ENCODE results near the gene C1orf115. TPM values are rescaled to one million over a fixed set of nuclear protein-coding genes. Genes with fewer than 3 reads are reported as not detected.

The C1orf115 gene
- total and polyA plus RNA-seq, 4 donors, result 29.6 to 56.6 (median 40.5) TPM

DNA sequence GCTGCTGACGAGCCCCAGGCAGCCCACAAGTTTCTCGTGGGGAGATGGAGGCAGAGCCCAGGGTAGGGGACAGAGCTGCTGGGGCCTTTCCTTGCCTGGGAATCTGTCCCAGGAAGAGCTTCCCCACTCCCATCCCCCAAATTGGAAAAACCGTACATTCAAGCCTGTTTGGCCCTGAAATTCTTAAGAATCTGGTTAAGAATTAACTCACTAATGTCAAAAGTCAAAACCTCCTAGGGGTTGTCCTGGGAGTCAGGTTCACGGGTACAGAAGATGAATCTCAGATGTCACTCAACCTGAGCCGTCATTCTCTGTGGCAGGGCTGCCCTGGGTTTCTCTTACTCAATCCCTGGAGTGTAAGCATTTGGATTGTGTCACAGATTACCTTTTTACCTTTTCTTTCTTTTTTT lies 8.4 kb downstream of the C1orf115 start:
- H3K27ac ChIP-seq (ENCODE audit: low read depth in 1 of 2, low read length in 2 of 2), result peak overlapping the region; percentile 59 to 69
- no peaks in the 10 kb centered on the region for H3K27me3 ChIP-seq (ENCODE audit: control insufficient read depth in 4 of 4, insufficient read depth in 4 of 4, low read length in 3 of 4)
- 39% methylated on average over 5 of the region's 5 CpGs for WGBS
- no peaks in the 10 kb centered on the region for H3K9me3 ChIP-seq (ENCODE audit: control insufficient read depth in 4 of 4, low read length in 3 of 4)
- peaks cover 3 to 34% (median 26%) of the 10 kb centered on the region in 4 donors for H3K4me1 ChIP-seq (ENCODE audit: control insufficient read depth in 4 of 4, insufficient read depth in 4 of 4, low read length in 3 of 4)
- H3K36me3 ChIP-seq (ENCODE audit: control insufficient read depth in 4 of 4, insufficient read depth in 3 of 4, low read depth in 1 of 4, low read length in 3 of 4), result peaks cover 0 to 20% (median 8%) of the 10 kb centered on the region in 4 donors
- no peak for DNase-seq (ENCODE audit: low spot score)
- no peak overlapping the region for H3K4me3 ChIP-seq (ENCODE audit: low read depth in 1 of 3, low read length in 3 of 3)
- peak; percentile 48 to 58 for TF ChIP-seq RXRA (IDR thresholded peaks at IDR 0.05)
- no peak for TF ChIP-seq EGR1 (IDR thresholded peaks at IDR 0.05; ENCODE audit: low read depth in 2 of 2)
- no peak for TF ChIP-seq HNF4G (IDR thresholded peaks at IDR 0.05)
- TF ChIP-seq YY1 (IDR thresholded peaks at IDR 0.05), result no peak
- no peak for TF ChIP-seq NR2F2 (IDR thresholded peaks at IDR 0.05)
- TF ChIP-seq JUND (IDR thresholded peaks at IDR 0.05), result peak in 1 of 2 donors; percentile 13
- no peak for TF ChIP-seq RAD21 (IDR thresholded peaks at IDR 0.05)
- TF ChIP-seq HNF4A (conservative IDR thresholded peaks at IDR 0.05), result peak; percentile 30 to 63
- no peak for TF ChIP-seq SP1 (IDR thresholded peaks at IDR 0.05)
- TF ChIP-seq ZBTB33 (IDR thresholded peaks at IDR 0.05), result no peak
- TF ChIP-seq TAF1 (conservative IDR thresholded peaks at IDR 0.05), result no peak
- TF ChIP-seq REST (IDR thresholded peaks at IDR 0.05), result no peak
- TF ChIP-seq FOXA1 (IDR thresholded peaks at IDR 0.05), result no peak
- TF ChIP-seq, protein P1, sequence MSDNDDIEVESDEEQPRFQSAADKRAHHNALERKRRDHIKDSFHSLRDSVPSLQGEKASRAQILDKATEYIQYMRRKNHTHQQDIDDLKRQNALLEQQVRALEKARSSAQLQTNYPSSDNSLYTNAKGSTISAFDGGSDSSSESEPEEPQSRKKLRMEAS (IDR thresholded peaks at IDR 0.05), result no peak
- no peak for TF ChIP-seq FOXA2 (IDR thresholded peaks at IDR 0.05)
- TF ChIP-seq, protein P2, sequence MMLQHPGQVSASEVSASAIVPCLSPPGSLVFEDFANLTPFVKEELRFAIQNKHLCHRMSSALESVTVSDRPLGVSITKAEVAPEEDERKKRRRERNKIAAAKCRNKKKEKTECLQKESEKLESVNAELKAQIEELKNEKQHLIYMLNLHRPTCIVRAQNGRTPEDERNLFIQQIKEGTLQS (IDR thresholded peaks at IDR 0.05), result no peak
- TF ChIP-seq, protein P3, sequence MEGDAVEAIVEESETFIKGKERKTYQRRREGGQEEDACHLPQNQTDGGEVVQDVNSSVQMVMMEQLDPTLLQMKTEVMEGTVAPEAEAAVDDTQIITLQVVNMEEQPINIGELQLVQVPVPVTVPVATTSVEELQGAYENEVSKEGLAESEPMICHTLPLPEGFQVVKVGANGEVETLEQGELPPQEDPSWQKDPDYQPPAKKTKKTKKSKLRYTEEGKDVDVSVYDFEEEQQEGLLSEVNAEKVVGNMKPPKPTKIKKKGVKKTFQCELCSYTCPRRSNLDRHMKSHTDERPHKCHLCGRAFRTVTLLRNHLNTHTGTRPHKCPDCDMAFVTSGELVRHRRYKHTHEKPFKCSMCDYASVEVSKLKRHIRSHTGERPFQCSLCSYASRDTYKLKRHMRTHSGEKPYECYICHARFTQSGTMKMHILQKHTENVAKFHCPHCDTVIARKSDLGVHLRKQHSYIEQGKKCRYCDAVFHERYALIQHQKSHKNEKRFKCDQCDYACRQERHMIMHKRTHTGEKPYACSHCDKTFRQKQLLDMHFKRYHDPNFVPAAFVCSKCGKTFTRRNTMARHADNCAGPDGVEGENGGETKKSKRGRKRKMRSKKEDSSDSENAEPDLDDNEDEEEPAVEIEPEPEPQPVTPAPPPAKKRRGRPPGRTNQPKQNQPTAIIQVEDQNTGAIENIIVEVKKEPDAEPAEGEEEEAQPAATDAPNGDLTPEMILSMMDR (IDR thresholded peaks at IDR 0.05; ENCODE audit: low read depth, low read length, missing input control), result no peak
- TF ChIP-seq GABPA (IDR thresholded peaks at IDR 0.05 in 1 of 2, conservative IDR thresholded peaks at IDR 0.05 in 1 of 2), result no peak
- no peak overlapping the region for H3K9ac ChIP-seq (ENCODE audit: low read depth in 1 of 2, low read length in 2 of 2)
